Measurements from ENCODE around the gene LINGO4. TPM values are rescaled to one million over a fixed set of nuclear protein-coding genes. Genes with fewer than 3 reads are reported as not detected.

The LINGO4 gene
- total and polyA plus RNA-seq, 2 of the 13 experiments (the other 11 are each of a cell fraction or from before 2014, with no cell fraction given), result 0.02 to 0.05 TPM

- TF ChIP-seq HNF1A (IDR thresholded peaks at IDR 0.05; ENCODE audit: low read depth), result no peak
- no peak; the same call in 1 of the 2 replicates for TF ChIP-seq HNF1A (CRISPR knock-in tag; IDR thresholded peaks at IDR 0.05; ENCODE audit: borderline replicate concordance)
- TF ChIP-seq ZNF792 (CRISPR knock-in tag; IDR thresholded peaks at IDR 0.05), result no peak; the same call in 1 of the 2 replicates
- peak; percentile 96 for TF ChIP-seq ZNF142 (CRISPR knock-in tag; IDR thresholded peaks at IDR 0.05)
- peak; percentile 67; the same call in 1 of the 2 replicates for TF ChIP-seq BCL3 (CRISPR knock-in tag; IDR thresholded peaks at IDR 0.05)
- no peak for TF ChIP-seq SNRNP70 (IDR thresholded peaks at IDR 0.05; ENCODE audit: low read depth, low read length)
- TF ChIP-seq ZBTB3 (CRISPR knock-in tag; IDR thresholded peaks at IDR 0.05; ENCODE audit: borderline replicate concordance, low read depth), result 0 out of 2 replicates have a peak, but pooled peaks have one; percentile 69
- TF ChIP-seq ZNF17 (CRISPR knock-in tag; IDR thresholded peaks at IDR 0.05), result no peak
- no peak for TF ChIP-seq CENPX (CRISPR knock-in tag; IDR thresholded peaks at IDR 0.05)
- TF ChIP-seq ATF2 (CRISPR knock-in tag; IDR thresholded peaks at IDR 0.05), result peak; percentile 71
- TF ChIP-seq PRMT3 (CRISPR knock-in tag; IDR thresholded peaks at IDR 0.05; ENCODE audit: borderline replicate concordance, low read depth), result no peak
- TF ChIP-seq ZNF629 (CRISPR knock-in tag; conservative IDR thresholded peaks at IDR 0.05), result no peak
- TF ChIP-seq GATAD2A (CRISPR knock-in tag; IDR thresholded peaks at IDR 0.05), result 0 out of 2 replicates have a peak, but pooled peaks have one; percentile 33
- no peak for TF ChIP-seq TEAD3 (CRISPR knock-in tag; optimal IDR thresholded peaks at IDR 0.05; ENCODE audit: borderline replicate concordance)
- no peak for TF ChIP-seq NCOA2 (CRISPR knock-in tag; IDR thresholded peaks at IDR 0.05)
- peak; percentile 73 for TF ChIP-seq POLR2AphosphoS5 (IDR thresholded peaks at IDR 0.05; ENCODE audit: low read depth, low read length)
Measured at GRCh38 chr1:151762941-151763921, 42.0 kb downstream of the LINGO4 start, which contains the start of gene MRPL9 (continued).

All from HepG2 (cell line).